ENCODE data around the gene ARHGEF16. TPM values are rescaled to one million over a fixed set of nuclear protein-coding genes. Genes with fewer than 3 reads are reported as not detected.
A peak's percentile ranks its signal among the peaks of the same experiment; 100 is the strongest.

The ARHGEF16 gene
- total and polyA plus RNA-seq, 10 donors = 0.23 to 1.6 (median 0.84) TPM

DNA sequence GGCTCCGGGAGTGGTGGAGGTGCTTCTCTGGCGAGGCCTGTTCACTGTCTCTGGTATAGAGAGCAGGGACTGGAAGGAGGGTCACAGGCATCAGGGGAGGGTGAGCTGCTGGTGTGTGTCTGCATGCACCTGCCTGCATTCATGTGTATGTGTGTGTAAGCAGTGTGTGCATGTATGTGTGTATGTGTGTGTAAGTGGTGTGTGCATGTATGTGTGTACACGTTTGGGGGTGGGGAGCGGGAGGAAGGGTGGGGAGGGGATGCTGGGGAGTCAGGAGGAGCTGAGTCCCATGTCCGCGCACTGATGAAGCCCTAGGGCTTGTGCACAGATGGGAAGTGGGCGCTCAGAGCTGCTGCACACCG is 49.0 kb downstream of the ARHGEF16 start:
- Histone ChIP-seq H3K4me1 (peaks cover 0 to 29% (median 6%) of the 10 kb centered on the region in 6 donors), H3K36me3 (peaks cover 0 to 41% (median 2%) of the 10 kb centered on the region in 6 donors), H3K9me3 (no peaks in the 10 kb centered on the region), H3K27me3 (replicated peaks in 1 of 7) (no peaks in the 10 kb centered on the region), H3K27ac (peak overlapping the region in 3 of 8 donors; percentile 28 to 64 (median 48)), H3K4me3 (no peak overlapping the region)
- intact Hi-C loops (cut with DNase I; ENCODE audit: low total_unique reads) = no loop called here
- no peak for DNase-seq
- TF ChIP-seq, protein P1, sequence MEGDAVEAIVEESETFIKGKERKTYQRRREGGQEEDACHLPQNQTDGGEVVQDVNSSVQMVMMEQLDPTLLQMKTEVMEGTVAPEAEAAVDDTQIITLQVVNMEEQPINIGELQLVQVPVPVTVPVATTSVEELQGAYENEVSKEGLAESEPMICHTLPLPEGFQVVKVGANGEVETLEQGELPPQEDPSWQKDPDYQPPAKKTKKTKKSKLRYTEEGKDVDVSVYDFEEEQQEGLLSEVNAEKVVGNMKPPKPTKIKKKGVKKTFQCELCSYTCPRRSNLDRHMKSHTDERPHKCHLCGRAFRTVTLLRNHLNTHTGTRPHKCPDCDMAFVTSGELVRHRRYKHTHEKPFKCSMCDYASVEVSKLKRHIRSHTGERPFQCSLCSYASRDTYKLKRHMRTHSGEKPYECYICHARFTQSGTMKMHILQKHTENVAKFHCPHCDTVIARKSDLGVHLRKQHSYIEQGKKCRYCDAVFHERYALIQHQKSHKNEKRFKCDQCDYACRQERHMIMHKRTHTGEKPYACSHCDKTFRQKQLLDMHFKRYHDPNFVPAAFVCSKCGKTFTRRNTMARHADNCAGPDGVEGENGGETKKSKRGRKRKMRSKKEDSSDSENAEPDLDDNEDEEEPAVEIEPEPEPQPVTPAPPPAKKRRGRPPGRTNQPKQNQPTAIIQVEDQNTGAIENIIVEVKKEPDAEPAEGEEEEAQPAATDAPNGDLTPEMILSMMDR (IDR thresholded peaks at IDR 0.05 in 8 of 11, conservative IDR thresholded peaks at IDR 0.05 in 3 of 11) = no peak
- no peak for TF ChIP-seq POLR2A (IDR thresholded peaks at IDR 0.05)
- TF ChIP-seq POLR2AphosphoS5 (IDR thresholded peaks at IDR 0.05) = no peak
- WGBS, 5 donors = 85 to 92% (median 91%) methylated on average over 8 of the region's 8 CpGs

- WGBS, 5 donors = 66 to 86% (median 80%) methylated on average over 9 to 31 of the region's 31 CpGs
- no peak for DNase-seq
- intact Hi-C loops (cut with DNase I; ENCODE audit: low total_unique reads) = no loop called here
- no peaks in the 10 kb centered on the region for H3K27me3 ChIP-seq (replicated peaks in 1 of 7)
- peaks cover 0 to 29% (median 6%) of the 10 kb centered on the region in 6 donors for H3K4me1 ChIP-seq
- H3K9me3 ChIP-seq = no peaks in the 10 kb centered on the region
- no peak overlapping the region for H3K4me3 ChIP-seq
- peaks cover 0 to 49% (median 2%) of the 10 kb centered on the region in 6 donors for H3K36me3 ChIP-seq
- peak; percentile 59 to 72 (median 60) for TF ChIP-seq POLR2AphosphoS5 (IDR thresholded peaks at IDR 0.05)
- TF ChIP-seq, protein P1 (IDR thresholded peaks at IDR 0.05 in 8 of 11, conservative IDR thresholded peaks at IDR 0.05 in 3 of 11) = no peak
- TF ChIP-seq POLR2A (IDR thresholded peaks at IDR 0.05) = no peak
- H3K27ac ChIP-seq = peak overlapping the region in 5 of 8 donors; percentile 23 to 64 (median 47)
Observed at GRCh38 chr1:3504151-3504821, 49.8 kb downstream of the ARHGEF16 start.

GRCh38 chr1:3504822-3505153 is 50.3 kb downstream of the ARHGEF16 start:
- intact Hi-C loops (cut with DNase I; ENCODE audit: low total_unique reads) = no loop called here
- Histone ChIP-seq H3K27ac (peak overlapping the region in 5 of 8 donors; percentile 22 to 64 (median 47)), H3K27me3 (replicated peaks in 1 of 7) (no peaks in the 10 kb centered on the region)

GRCh38 chr1:3505161-3505560 is 50.7 kb downstream of the ARHGEF16 start:
- WGBS, 5 donors = 88 to 96% (median 88%) methylated on average over 7 to 20 of the region's 20 CpGs
- Histone ChIP-seq H3K36me3 (peaks cover 0 to 52% (median 2%) of the 10 kb centered on the region in 6 donors), H3K27me3 (replicated peaks in 1 of 7) (no peaks in the 10 kb centered on the region), H3K27ac (no peak overlapping the region), H3K4me3 (no peak overlapping the region), H3K4me1 (peaks cover 0 to 29% (median 6%) of the 10 kb centered on the region in 6 donors), H3K9me3 (no peaks in the 10 kb centered on the region)
- DNase-seq = no peak
- intact Hi-C loops (cut with DNase I; ENCODE audit: low total_unique reads) = no loop called here
- TF ChIP-seq POLR2A (IDR thresholded peaks at IDR 0.05) = no peak
- TF ChIP-seq POLR2AphosphoS5 (IDR thresholded peaks at IDR 0.05) = no peak
- TF ChIP-seq, protein P1 (IDR thresholded peaks at IDR 0.05 in 8 of 11, conservative IDR thresholded peaks at IDR 0.05 in 3 of 11) = no peak

More at GRCh38 chr1:3504822-3505153, 50.3 kb downstream of the ARHGEF16 start:
- H3K9me3 ChIP-seq = no peaks in the 10 kb centered on the region
- WGBS, 5 donors = 73 to 92% (median 84%) methylated on average over 3 to 7 of the region's 7 CpGs
- H3K4me1 ChIP-seq = peaks cover 0 to 29% (median 6%) of the 10 kb centered on the region in 6 donors
- no peak for DNase-seq
- peaks cover 0 to 52% (median 2%) of the 10 kb centered on the region in 6 donors for H3K36me3 ChIP-seq
- TF ChIP-seq POLR2A (IDR thresholded peaks at IDR 0.05) (no peak), POLR2AphosphoS5 (IDR thresholded peaks at IDR 0.05) (no peak)
- TF ChIP-seq, protein P1 (IDR thresholded peaks at IDR 0.05 in 8 of 11, conservative IDR thresholded peaks at IDR 0.05 in 3 of 11) = no peak
- no peak overlapping the region for H3K4me3 ChIP-seq

Measured in spleen (tissue), 11 donors.